Pancreas (tissue), 10 donors: Measurements from ENCODE around the gene ELOVL1. TPM values are rescaled to one million over a fixed set of nuclear protein-coding genes. Genes with fewer than 3 reads are reported as not detected.

Source experiments
- ATAC-seq, 4 donors: fragments of 200-7000 bp; cut with Tn5 transposase; one replicate each; pipeline versions ENCODE4 v1.8.0 to v1.9.1; 2020; ENCODE audit warnings: mild to moderate bottlenecking in 4 of 4, moderate library complexity in 4 of 4
- DNase-seq, 6 donors: peaks; one replicate each; pipeline ENCODE4 v3.0.0-alpha.2; 2020
- FAIRE-seq: peaks from 2 replicates; lab custom pipeline; 2012; peaks lifted over from hg19 to GRCh38; lab: Jason Lieb, UNC
- H3K27ac ChIP-seq, 4 donors: fragments of 200-600 bp; sonication (generic); 1 replicate in 3 of 4; 2 replicates in 1 of 4; pipeline versions ENCODE4 v1.5.0 to v1.8.0; 2020
- H3K27me3 ChIP-seq, 4 donors: fragments of 200-600 bp; one replicate each; pipeline ENCODE4 v1.8.0; 2021
- H3K36me3 ChIP-seq, 3 donors: fragments of 200-600 bp; sonication (generic) in 1 of 3; one replicate each; pipeline versions ENCODE4 v1.5.0 to v1.8.0; 2020 to 2021
- H3K4me1 ChIP-seq, 3 donors: fragments of 200-600 bp; one replicate each; pipeline ENCODE4 v1.8.0; 2021
- H3K4me3 ChIP-seq, 4 donors: fragments of 200-600 bp; sonication (generic) in 2 of 4; one replicate each; pipeline versions ENCODE4 v1.5.0 to v1.8.0; 2020 to 2021
- H3K9me3 ChIP-seq, 4 donors: fragments of 200-600 bp; one replicate each; pipeline ENCODE4 v1.8.0; 2021
- CTCF ChIP-seq, 4 donors: fragments of 200-600 bp; sonication (generic) in 3 of 4; IDR thresholded peaks; one replicate each; pipeline versions ENCODE4 v1.5.0 to v1.8.0; 2021; ENCODE audit warnings: antibody characterized with exemption in 4 of 4
- WGBS, 2 donors: extraction: QIAGEN DNeasy Blood & Tissue Kit; methylation state at CpG; one replicate each; pipeline ENCODE4 v1.1.7; 2013; 5-methylcytosine and 5-hydroxymethylcytosine counted together
- intact Hi-C, 3 donors: fragments of 100-400 bp; cut with DNase I; formaldehyde crosslinking; loops; one replicate each; pipeline versions ENCODE4 v1.11.1 to v1.14.2; 2022
- polyA plus RNA-seq, 2 donors: library from polyadenylated mRNA; stranded (reverse); fragments of 200-250 nt; gene quantifications; one replicate each; pipeline ENCODE4 v1.2.3, GENCODE V29; 2013
- total RNA-seq, 6 donors: library from RNA; stranded (reverse); fragmentation: NEBNext Ultra II Directional in 4 of 6; extraction: Animal tissue kit (Norgen Biotek cat#: 25700) in 4 of 6; gene quantifications; one replicate each; pipeline versions ENCODE4 v1.2.1 to v1.2.4, GENCODE V29; 2021 to 2023
- donor health status: healthy with polysubstance abuse.
- donor health status: DM: no; HTN: no; CAD: no; lungs with moderate emphysema.
- donor health status: DM: no; HTN: no; CAD: no.
- donor health status: control.
- donor health status: control.
- donor health status: Bipolar disorder and iron deficiency.
- donor health status: DM: yes; HTN: yes; CAD: no.
- donor health status: DM: no; HTN: no; CAD: no.
- donor health status: DM: no; HTN: no; CAD: no.
- donor health status: DM: yes; HTN: yes; CAD: no.

ELOVL1 gene
- total and polyA plus RNA-seq, 8 donors: 22.8 to 44.9 (median 31.6) TPM

- DNase-seq: no peak
- H3K36me3 ChIP-seq: no peaks in the 10 kb centered on the region
- WGBS, 2 donors: 86 to 87% methylated on average over 5 of the region's 5 CpGs
- ATAC-seq: no peak
- no peak overlapping the region for H3K27ac ChIP-seq
- H3K4me1 ChIP-seq: peaks cover 0 to 10% (median 0%) of the 10 kb centered on the region in 3 donors
- intact Hi-C loops: no loop called here
- H3K4me3 ChIP-seq: no peak overlapping the region
- no peaks in the 10 kb centered on the region for H3K9me3 ChIP-seq
- H3K27me3 ChIP-seq: no peaks in the 10 kb centered on the region
- TF ChIP-seq CTCF (IDR thresholded peaks at IDR 0.05): no peak
- no peak for FAIRE-seq
Measured at GRCh38 chr1:43346636-43347035, 21.2 kb downstream of the ELOVL1 start.

- no peaks in the 10 kb centered on the region for H3K27me3 ChIP-seq
- intact Hi-C loops: no loop called here
- no peaks in the 10 kb centered on the region for H3K9me3 ChIP-seq
- no peak for DNase-seq
- no peak overlapping the region for H3K27ac ChIP-seq
- H3K4me1 ChIP-seq: peaks cover 0 to 9% (median 0%) of the 10 kb centered on the region in 3 donors
- no peaks in the 10 kb centered on the region for H3K36me3 ChIP-seq
- no peak overlapping the region for H3K4me3 ChIP-seq
- ATAC-seq: no peak
- no peak for FAIRE-seq
- TF ChIP-seq CTCF (IDR thresholded peaks at IDR 0.05): no peak
- WGBS, 2 donors: 47 to 63% methylated on average over 3 of the region's 3 CpGs
Measured at GRCh38 chr1:43345120-43345519, 22.7 kb downstream of the ELOVL1 start.

- no peaks in the 10 kb centered on the region for H3K9me3 ChIP-seq
- H3K36me3 ChIP-seq: no peaks in the 10 kb centered on the region
- no peak for TF ChIP-seq CTCF (IDR thresholded peaks at IDR 0.05)
- intact Hi-C loops: no loop called here
- no peak for ATAC-seq
- no peak for DNase-seq
- no peak for FAIRE-seq
- H3K4me1 ChIP-seq: peaks cover 0 to 4% (median 0%) of the 10 kb centered on the region in 3 donors
- H3K4me3 ChIP-seq: no peak overlapping the region
- H3K27ac ChIP-seq: no peak overlapping the region
- 61 to 62% methylated on average over 4 of the region's 4 CpGs for WGBS, 2 donors
- no peaks in the 10 kb centered on the region for H3K27me3 ChIP-seq
Measured at GRCh38 chr1:43344267-43344850, 23.5 kb downstream of the ELOVL1 start.

- 16 to 17% methylated on average over 1 of the region's 1 CpG for WGBS, 2 donors
- H3K4me1 ChIP-seq: no peaks in the 10 kb centered on the region
- H3K27ac ChIP-seq: no peak overlapping the region
- H3K9me3 ChIP-seq: no peaks in the 10 kb centered on the region
- no peak for DNase-seq
- intact Hi-C loops: no loop called here
- no peak for FAIRE-seq
- no peaks in the 10 kb centered on the region for H3K27me3 ChIP-seq
- no peak for TF ChIP-seq CTCF (IDR thresholded peaks at IDR 0.05)
- no peak for ATAC-seq
- H3K4me3 ChIP-seq: no peak overlapping the region
- H3K36me3 ChIP-seq: no peaks in the 10 kb centered on the region
Measured at GRCh38 chr1:43340559-43340958, 27.3 kb downstream of the ELOVL1 start.

- Histone ChIP-seq H3K27me3 (no peaks in the 10 kb centered on the region), H3K36me3 (no peaks in the 10 kb centered on the region), H3K4me1 (no peaks in the 10 kb centered on the region), H3K27ac (no peak overlapping the region), H3K4me3 (no peak overlapping the region), H3K9me3 (no peaks in the 10 kb centered on the region)
- DNase-seq (no peak), FAIRE-seq (no peak), ATAC-seq (no peak)
- TF ChIP-seq CTCF (IDR thresholded peaks at IDR 0.05): no peak
- WGBS, 2 donors: 89 to 92% methylated on average over 6 of the region's 6 CpGs
- intact Hi-C loops: no loop called here
Measured at GRCh38 chr1:43339584-43340232, 28.1 kb downstream of the ELOVL1 start.
